SW480 (cell line): Measurements from ENCODE around the gene NACC1.
"Not testable (repeated sequence)": the region's sequence is repeated elsewhere in the genome, so short reads cannot be mapped to it uniquely, and the experiment has no call there.

ENCODE experiments used
- DNase-seq: peaks from one replicate; pipeline ENCODE4 v3.0.0-alpha.2; 2016; ENCODE audit warnings: low spot score

NACC1 gene

GRCh38 chr19:13164343-13165161, 46.5 kb downstream of the NACC1 start:
- peak; percentile 87 for DNase-seq

DNA sequence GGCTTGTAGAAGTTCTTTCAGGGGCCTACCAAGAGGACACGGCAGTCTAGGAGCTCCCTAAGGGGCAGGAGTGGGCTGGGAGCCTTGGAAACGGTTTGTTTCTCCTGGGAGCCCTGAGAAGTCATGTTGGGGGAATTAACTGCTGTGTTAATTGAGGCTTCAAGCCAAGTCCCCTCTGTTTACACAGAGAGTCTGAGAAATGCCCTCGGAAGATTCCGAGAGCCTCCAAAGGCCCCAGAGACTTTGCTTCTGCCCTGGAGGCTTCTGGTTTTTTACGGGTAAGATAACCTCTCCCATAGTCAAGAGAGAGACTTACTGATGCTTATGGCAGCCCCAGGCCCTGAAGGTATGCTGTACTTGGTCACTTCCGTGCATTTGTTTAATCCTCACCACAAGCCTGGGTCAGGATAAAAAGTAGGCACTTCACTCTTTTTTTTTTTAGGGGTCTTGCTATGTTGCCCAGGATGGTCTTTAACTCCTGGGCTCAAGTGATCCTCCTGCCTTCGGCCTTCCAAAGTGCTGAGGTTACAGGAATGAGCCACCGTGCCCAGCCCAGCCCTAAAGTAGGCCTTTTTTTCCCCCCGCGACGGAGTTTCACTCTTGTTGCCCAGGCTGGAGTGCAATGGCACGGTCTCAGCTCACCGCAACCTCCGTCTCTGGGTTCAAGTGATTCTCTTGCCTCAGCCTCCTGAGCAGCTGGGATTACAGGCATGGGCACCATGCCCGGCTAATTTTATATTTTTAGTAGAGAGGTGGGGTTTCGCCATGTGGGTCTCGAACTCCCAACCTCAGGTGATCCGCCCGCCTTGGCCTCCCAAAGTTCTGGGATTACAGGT, 47.3 kb downstream of the NACC1 start:
- no peak for DNase-seq

DNA sequence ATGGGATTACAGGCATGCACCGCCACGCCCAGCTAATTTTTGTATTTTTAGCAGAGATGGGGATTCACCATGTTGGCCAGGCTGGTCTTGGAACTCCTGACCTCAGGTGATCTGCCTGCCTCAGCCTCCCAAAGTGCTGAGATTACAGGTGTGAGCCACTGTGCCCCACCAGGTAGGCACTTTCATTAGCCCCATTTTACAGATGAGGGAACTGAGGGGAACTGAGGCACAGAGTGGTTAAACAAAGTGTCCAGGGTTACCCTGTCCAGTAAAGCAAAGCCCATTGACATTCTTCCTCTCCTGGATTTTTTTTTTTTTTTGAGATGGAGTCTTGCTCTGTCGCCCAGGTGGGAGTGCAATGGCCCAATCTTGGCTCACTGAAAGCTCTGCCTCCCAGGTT, 48.1 kb downstream of the NACC1 start:
- not testable (repeated sequence) for DNase-seq

- peak; percentile 80 for DNase-seq
Measured at GRCh38 chr19:13169769-13170168, 51.7 kb downstream of the NACC1 start.

- DNase-seq, result no peak
Measured at GRCh38 chr19:13171146-13171545, 53.1 kb downstream of the NACC1 start.

- DNase-seq, result peak; percentile 74
Measured at GRCh38 chr19:13172346-13173138, 54.5 kb downstream of the NACC1 start.

DNA sequence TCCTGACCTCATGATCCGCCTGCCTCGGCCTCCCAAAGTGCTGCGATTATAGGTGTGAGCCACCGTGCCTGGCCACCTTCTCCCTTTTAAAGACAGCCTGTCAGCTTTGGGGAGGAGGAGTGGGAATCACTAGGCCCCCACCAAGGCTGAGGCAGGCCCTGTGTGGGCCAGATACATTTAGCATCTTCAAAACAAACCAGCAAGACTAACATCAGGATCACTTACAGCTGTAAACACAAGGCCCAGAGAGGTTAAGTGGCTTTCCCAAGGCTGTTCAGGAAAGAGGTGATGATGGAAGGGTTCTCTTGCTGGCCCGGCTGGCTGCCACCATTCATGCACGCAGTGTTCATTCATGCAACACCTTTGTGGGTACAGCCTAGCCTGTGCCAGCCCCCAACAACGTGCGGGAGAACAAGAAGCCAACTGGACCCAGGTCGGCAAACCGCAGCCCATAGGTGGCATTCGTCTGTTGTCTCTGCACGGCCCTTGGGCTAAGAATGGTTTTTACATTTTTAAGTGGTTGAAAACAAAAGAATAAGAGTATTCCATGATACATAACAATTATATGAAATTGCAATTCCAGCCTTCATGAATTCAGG, 55.2 kb downstream of the NACC1 start:
- DNase-seq, result no peak

- no peak for DNase-seq
Measured at GRCh38 chr19:13176345-13176744, 58.3 kb downstream of the NACC1 start.

DNA sequence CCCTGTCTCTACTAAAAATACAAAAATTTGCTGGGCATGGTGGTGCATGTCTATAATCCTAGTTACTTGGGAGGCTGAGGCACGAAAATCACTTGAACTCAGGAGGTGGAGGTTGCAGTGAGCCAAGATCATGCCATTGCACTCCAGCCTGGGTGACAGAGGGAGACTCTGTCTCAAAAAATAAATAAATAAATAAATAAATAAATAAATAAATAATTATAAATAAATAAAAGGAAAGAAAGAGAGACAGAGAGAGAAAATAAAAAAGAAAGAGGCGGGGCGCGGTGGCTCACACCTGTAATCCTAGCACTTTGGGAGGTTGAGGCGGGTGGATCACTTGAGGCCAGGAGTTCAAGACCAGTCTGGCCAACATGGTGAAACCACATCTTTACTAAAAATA, 59.5 kb downstream of the NACC1 start:
- DNase-seq, result not testable (repeated sequence)

- DNase-seq, result not testable (repeated sequence)
Measured at GRCh38 chr19:13178291-13178690, 60.2 kb downstream of the NACC1 start.

GRCh38 chr19:13181747-13182388, 63.8 kb downstream of the NACC1 start:
- DNase-seq, result no peak

DNA sequence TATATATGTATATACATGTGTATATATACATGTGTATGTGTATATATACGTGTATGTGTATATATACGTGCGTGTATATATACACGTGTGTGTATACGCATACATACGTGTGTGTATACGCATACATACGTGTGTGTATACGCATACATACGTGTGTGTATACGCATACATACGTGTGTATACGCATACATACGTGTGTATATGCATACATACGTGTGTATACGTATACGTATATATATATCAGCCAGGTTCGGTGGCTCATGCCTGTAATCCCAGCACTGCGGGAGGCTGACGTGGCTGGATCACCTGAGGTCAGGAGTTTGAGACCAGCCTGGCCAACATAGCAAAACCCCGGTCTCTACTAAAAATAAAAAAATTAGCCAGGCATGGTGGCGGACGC, 66.9 kb downstream of the NACC1 start:
- DNase-seq, result not testable (repeated sequence)

- DNase-seq, result peak; percentile 32
Measured at GRCh38 chr19:13185763-13186657, 67.9 kb downstream of the NACC1 start.

DNA sequence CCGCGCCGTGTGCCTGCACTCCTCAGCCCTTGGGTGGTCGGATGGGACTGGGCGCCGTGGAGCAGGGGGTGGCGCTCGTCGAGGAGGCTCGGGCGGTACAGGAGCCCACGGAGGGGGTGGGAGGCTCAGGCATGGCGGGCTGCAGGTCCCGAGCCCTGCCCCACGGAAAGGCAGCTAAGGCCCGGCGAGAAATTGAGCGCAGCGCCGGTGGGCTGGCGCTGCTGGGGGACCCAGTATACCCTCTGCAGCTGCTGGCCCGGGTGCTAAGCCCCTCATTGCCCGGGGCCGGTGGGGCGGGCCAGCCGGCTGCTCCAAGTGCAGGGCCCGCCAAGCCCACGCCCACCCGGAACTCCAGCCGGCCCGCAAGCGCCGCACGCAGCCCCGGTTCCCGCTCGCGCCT, 68.6 kb downstream of the NACC1 start:
- DNase-seq, result not testable (repeated sequence)

DNA sequence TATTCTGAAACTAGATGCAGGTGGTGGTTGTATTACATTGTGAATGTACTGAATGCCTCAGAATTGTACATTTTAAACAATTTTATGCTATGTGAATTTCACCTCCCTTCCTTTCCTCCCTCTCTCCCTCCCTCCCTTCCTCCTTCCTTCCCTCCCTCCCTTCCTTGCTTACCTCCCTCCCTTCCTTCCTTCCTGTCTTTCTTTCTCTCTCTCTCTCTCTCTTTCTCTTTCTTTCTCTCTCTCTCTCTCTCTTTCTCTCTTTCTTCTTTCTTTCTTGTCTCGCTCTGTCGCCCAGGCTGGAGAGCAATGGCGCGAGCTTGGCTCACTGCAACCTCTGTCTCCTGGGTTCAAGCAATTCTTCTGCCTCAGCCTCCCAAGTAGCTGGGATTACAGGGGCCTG, 69.4 kb downstream of the NACC1 start:
- DNase-seq, result no peak

GRCh38 chr19:13189600-13189999, 71.5 kb downstream of the NACC1 start:
- no peak for DNase-seq
